Heart left ventricle (tissue), 13 donors: ENCODE measurements around the gene ZFAND6.

Experiments used
- CTCF ChIP-seq, 12 donors: fragments of 200-600 bp; sonication (generic) in 4 of 12; IDR thresholded peaks; one replicate each; pipeline versions ENCODE4 v1.5.0 to v1.8.0; 2018 to 2022; ENCODE audit warnings: antibody characterized with exemption in 12 of 12, mild to moderate bottlenecking in 5 of 12
- POLR2A ChIP-seq, 2 donors: fragments of 450-650 bp; IDR thresholded peaks; one replicate each; pipeline ENCODE4 v1.6.1; 2017; ENCODE audit warnings: antibody characterized with exemption in 2 of 2, mild to moderate bottlenecking in 2 of 2, moderate library complexity in 2 of 2
- donor health status: ischemic (EF 13 %, LVEDD 7.1; RV severe dilation, severe dysfunction).
- donor health status: DM: no; HTN: yes; CAD: no.
- donor health status: DM: no; HTN: no; CAD: no.
- donor health status: ischemic (EF 25% LVEDD 6.9; RV normal size, moderate dysfunction).
- donor health status: ischemic (EF 25% LVEDD 5.7; RV mildly dilated, moderate dysfunction).
- donor health status: ischemic (EF 35%, LVEDD 5.7; RV mildly dilated, moderate dysfunction).
- donor health status: nonischemic (EF 11% LVEDD 7.7; RV severe dilation, severe dysfunction).
- donor health status: DM: yes; HTN: yes; CAD: no.
- donor health status: PGD.
- donor health status: ischemic (EF 29% LVEDD 5.4; RV normal size, mild dysfunction).
- donor health status: nonischemic (EF 23%, LVEDD 6.1; RV moderate dilation, normal function).

GRCh38 chr15:80010131-80010673, 49.3 kb upstream of the ZFAND6 start:
- TF ChIP-seq CTCF (IDR thresholded peaks at IDR 0.05) = no peak
- no peak for TF ChIP-seq POLR2A (IDR thresholded peaks at IDR 0.05)
